HEK293T (cell line): ENCODE measurements around the gene DMKN.

Experiments
- FOXM1 ChIP-seq: fragments of 450-650 bp; IDR thresholded peaks from 2 replicates; pipeline ENCODE4 v1.6.1; 2017; ENCODE audit warnings: mild to moderate bottlenecking, borderline replicate concordance
- HDGF ChIP-seq: fragments of 450-650 bp; IDR thresholded peaks from 2 replicates; pipeline ENCODE4 v1.6.1; 2017; ENCODE audit warnings: antibody characterized with exemption, borderline replicate concordance
- TARDBP ChIP-seq: fragments of 450-650 bp; IDR thresholded peaks from 2 replicates; pipeline ENCODE4 v1.6.1; 2016
- ZNF384 ChIP-seq: fragments of 450-650 bp; IDR thresholded peaks from 2 replicates; pipeline ENCODE4 v1.6.1; 2016

- TF ChIP-seq ZNF384, result no peak
- TF ChIP-seq HDGF, result no peak
- no peak for TF ChIP-seq TARDBP
- TF ChIP-seq FOXM1, result no peak
Measured at GRCh38 chr19:35497406-35497805, 16.0 kb downstream of the DMKN start.
